Naive thymus-derived CD8-positive, alpha-beta T cell (primary cell): ENCODE data around the gene UBE2G2. TPM values are rescaled to one million over a fixed set of nuclear protein-coding genes. Genes with fewer than 3 reads are reported as not detected.

Source experiments
- ATAC-seq, 2 donors: fragments of 150-1000 bp; cut with Tn5 transposase in 1 of 2; sonication (Bioruptor Pico), chemical (Tn5 transposase) in 1 of 2; 1 replicate in 1 of 2; 2 replicates in 1 of 2; pipeline ENCODE4 v1.10.0; 2021; ENCODE audit warnings: mild to moderate bottlenecking in 2 of 2, moderate library complexity in 2 of 2
- POLR2A ChIA-PET: fragments of 350-600 bp; sonication (Branson Sonifier 250); formaldehyde crosslinking; loops from one replicate; lab custom pipeline; 2021; ENCODE audit warnings: antibody characterized with exemption; lab: Charles Lee
- DNase-seq, 10 donors: peaks; one replicate each; pipeline versions ENCODE4 v3.0.0 to v3.0.0-alpha.2; 2020 to 2022
- H3K27ac Mint-ChIP-seq, 10 donors: one replicate each; pipeline ENCODE4 v1.8.0; 2020 to 2022; ENCODE audit warnings: mild to moderate bottlenecking in 10 of 10, mixed read lengths in 10 of 10, moderate library complexity in 4 of 10, inconsistent platforms in 1 of 10
- H3K27me3 Mint-ChIP-seq, 5 donors: one replicate each; pipeline ENCODE4 v1.8.0; 2021 to 2022; ENCODE audit warnings: mixed read lengths in 5 of 5
- H3K36me3 Mint-ChIP-seq, 3 donors: one replicate each; pipeline ENCODE4 v1.8.0; 2020 to 2022; ENCODE audit warnings: mixed read lengths in 3 of 3, mild to moderate bottlenecking in 2 of 3, inconsistent platforms in 1 of 3
- H3K4me1 Mint-ChIP-seq, 4 donors: one replicate each; pipeline ENCODE4 v1.8.0; 2021 to 2022; ENCODE audit warnings: mixed read lengths in 4 of 4
- H3K4me3 Mint-ChIP-seq, 10 donors: one replicate each; pipeline ENCODE4 v1.8.0; 2020 to 2022; ENCODE audit warnings: mild to moderate bottlenecking in 10 of 10, mixed read lengths in 10 of 10, moderate library complexity in 6 of 10, inconsistent platforms in 1 of 10
- H3K9me3 Mint-ChIP-seq, 9 donors: one replicate each; pipeline ENCODE4 v1.8.0; 2020 to 2022; ENCODE audit warnings: mixed read lengths in 9 of 9, mild to moderate bottlenecking in 3 of 9, inconsistent platforms in 1 of 9, moderate library complexity in 1 of 9
- polyA plus RNA-seq, 3 donors: library from polyadenylated mRNA; unstranded; fragments of 300-500 nt; fragmentation: Illumina TruSeq; gene quantifications; one replicate each; pipeline ENCODE4 v1.2.3, GENCODE V29; 2021
- total RNA-seq, 8 experiments: library from RNA in 2 of 8; stranded (reverse) in 2 of 8; gene quantifications; one replicate each; pipeline ENCODE4 v1.2.3 and lab custom pipeline; 2021 to 2026

Gene UBE2G2
- total and polyA plus RNA-seq, 5 experiments from 2014 or later: 56.2 to 186 (median 72.8) TPM

DNA sequence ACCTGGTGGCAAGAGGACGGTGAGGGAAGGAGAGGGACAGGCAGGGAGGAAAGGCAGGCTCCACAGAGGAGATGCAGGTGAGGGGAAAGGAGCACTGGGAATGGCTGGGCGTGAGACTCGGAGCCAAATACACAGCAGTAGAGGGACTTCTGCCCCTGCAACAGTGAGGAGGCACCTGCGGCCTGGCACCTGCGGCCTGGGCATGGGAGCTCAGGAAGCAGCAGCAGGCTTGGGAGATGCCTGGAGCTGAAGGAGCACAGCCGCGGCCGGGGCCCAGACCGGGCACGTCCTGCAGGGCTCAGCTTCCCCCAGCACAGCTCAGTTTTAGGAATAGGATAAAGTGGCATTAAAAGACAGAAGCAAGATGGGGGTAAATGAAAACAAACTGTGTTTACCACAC, 69.4 kb downstream of the UBE2G2 start:
- POLR2A ChIA-PET: interaction anchor here (1.9 kb wide), 1 partner anchor 75 kb away, joined by 5 read pairs; the partner anchor contains the start of gene KRTAP12-3
- Mint-ChIP-seq H3K27ac (no peak overlapping the region), H3K9me3 (peaks cover 0 to 9% (median 0%) of the 10 kb centered on the region in 9 donors), H3K4me1 (peaks cover 0 to 4% (median 0%) of the 10 kb centered on the region in 4 donors), H3K36me3 (no peaks in the 10 kb centered on the region), H3K27me3 (peaks cover 0 to 5% (median 1%) of the 10 kb centered on the region in 5 donors), H3K4me3 (peak overlapping the region in 1 of 10 donors; percentile 45)
- DNase-seq: no peak
- no peak for ATAC-seq

DNA sequence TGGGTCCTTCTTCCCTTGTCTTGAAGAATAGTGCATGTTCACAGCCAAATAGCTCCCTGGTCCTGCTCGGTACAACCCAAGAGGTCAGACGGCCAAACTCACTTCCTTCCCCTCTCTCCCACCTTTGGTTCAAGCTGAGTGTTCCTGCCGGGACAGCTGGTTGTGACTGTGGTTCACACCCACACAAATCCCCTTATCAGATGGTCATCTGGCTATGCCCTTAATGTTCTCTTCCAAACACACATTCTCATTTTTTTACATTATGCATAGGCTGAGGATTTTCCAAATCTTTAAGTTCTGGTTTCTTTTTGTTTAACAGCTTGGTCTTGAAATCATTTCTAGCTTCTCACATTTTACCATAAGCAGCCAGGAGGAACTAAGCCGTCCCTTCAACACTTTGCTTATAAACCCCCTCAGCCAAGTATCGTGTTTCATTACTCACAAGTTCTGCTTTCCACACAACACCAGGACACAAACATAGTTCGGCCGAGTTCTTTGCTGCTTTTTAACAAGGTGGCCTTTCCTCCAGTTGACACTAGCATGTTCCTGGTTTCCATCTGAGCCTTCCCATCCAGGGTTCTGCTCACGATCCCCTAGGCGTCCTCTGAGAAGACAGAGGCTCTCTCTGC, 70.6 kb downstream of the UBE2G2 start:
- H3K36me3 Mint-ChIP-seq: no peaks in the 10 kb centered on the region
- POLR2A ChIA-PET: no interaction called here
- H3K27me3 Mint-ChIP-seq: peaks cover 0 to 11% (median 4%) of the 10 kb centered on the region in 5 donors
- peak overlapping the region in 4 of 10 donors; percentile 1 to 27 (median 17) for H3K27ac Mint-ChIP-seq
- no peak overlapping the region for H3K4me3 Mint-ChIP-seq
- DNase-seq (no peak), ATAC-seq (no peak)
- H3K4me1 Mint-ChIP-seq: peaks cover 0 to 4% (median 0%) of the 10 kb centered on the region in 4 donors
- H3K9me3 Mint-ChIP-seq: no peaks in the 10 kb centered on the region

GRCh38 chr21:44730028-44730395, 71.6 kb downstream of the UBE2G2 start:
- no peak for DNase-seq
- Mint-ChIP-seq H3K36me3 (no peaks in the 10 kb centered on the region), H3K9me3 (no peaks in the 10 kb centered on the region)

GRCh38 chr21:44729336-44730027, 72.1 kb downstream of the UBE2G2 start:
- no peak for ATAC-seq
- no peak for DNase-seq
- no peaks in the 10 kb centered on the region for H3K9me3 Mint-ChIP-seq
- peaks cover 0 to 17% (median 5%) of the 10 kb centered on the region in 5 donors for H3K27me3 Mint-ChIP-seq
- POLR2A ChIA-PET: no interaction called here
- H3K36me3 Mint-ChIP-seq: no peaks in the 10 kb centered on the region
- no peak overlapping the region for H3K4me3 Mint-ChIP-seq
- H3K4me1 Mint-ChIP-seq: peaks cover 0 to 4% (median 0%) of the 10 kb centered on the region in 4 donors
- no peak overlapping the region for H3K27ac Mint-ChIP-seq

More at GRCh38 chr21:44730028-44730395, 71.6 kb downstream of the UBE2G2 start:
- no peak overlapping the region for H3K27ac Mint-ChIP-seq
- H3K27me3 Mint-ChIP-seq: peaks cover 0 to 17% (median 5%) of the 10 kb centered on the region in 5 donors
- H3K4me3 Mint-ChIP-seq: no peak overlapping the region
- POLR2A ChIA-PET: no interaction called here
- H3K4me1 Mint-ChIP-seq: peaks cover 0 to 4% (median 0%) of the 10 kb centered on the region in 4 donors
- no peak for ATAC-seq

DNA sequence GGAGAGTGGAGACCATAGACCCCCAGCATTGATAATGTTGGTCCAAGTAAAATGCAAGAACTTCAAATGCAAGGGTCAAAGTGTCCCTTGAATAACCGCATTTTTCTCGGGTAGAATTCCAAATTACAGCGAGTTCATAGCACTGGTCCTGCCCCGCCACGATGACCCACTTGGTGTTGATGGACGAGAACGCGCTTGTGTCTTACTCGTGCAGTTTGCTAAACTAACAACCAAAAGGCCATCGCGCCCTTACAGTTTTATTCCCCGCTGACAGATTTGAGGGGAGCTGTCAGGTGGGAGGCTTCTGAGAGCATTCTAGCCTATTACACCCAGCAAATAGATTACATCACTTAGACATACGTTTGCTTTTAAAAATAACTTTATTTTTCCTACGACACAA, 72.9 kb downstream of the UBE2G2 start:
- Mint-ChIP-seq H3K4me1 (peaks cover 3 to 6% (median 5%) of the 10 kb centered on the region in 4 donors), H3K27me3 (peaks cover 0 to 19% (median 5%) of the 10 kb centered on the region in 5 donors), H3K4me3 (no peak overlapping the region), H3K36me3 (no peaks in the 10 kb centered on the region), H3K27ac (no peak overlapping the region), H3K9me3 (no peaks in the 10 kb centered on the region)
- ATAC-seq: no peak
- POLR2A ChIA-PET: no interaction called here
- no peak for DNase-seq

DNA sequence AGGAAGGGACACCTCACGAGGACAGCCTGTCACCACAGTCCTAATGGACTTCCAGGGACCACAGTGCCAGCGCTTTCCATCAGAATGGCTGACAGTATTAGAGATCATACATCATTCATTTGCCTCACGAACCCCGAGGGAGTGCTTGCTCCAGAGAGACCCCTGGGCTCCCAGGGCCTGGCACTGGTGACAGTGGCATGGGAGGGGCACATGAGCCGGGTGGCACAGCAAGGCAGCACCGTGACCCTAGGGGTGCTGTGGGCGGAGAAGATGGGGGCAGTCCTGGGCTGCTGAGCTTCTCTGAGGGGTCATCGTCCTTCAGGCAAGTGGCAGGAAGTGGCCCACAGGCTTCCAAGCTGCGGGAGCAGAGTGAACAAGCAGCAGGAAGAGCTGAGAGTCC, 73.9 kb downstream of the UBE2G2 start:
- peaks cover 0 to 25% (median 6%) of the 10 kb centered on the region in 5 donors for H3K27me3 Mint-ChIP-seq
- DNase-seq (no peak), ATAC-seq (no peak)
- POLR2A ChIA-PET: no interaction called here
- peaks cover 8 to 14% (median 10%) of the 10 kb centered on the region in 4 donors for H3K4me1 Mint-ChIP-seq
- H3K27ac Mint-ChIP-seq: no peak overlapping the region
- H3K36me3 Mint-ChIP-seq: no peaks in the 10 kb centered on the region
- H3K4me3 Mint-ChIP-seq: no peak overlapping the region
- no peaks in the 10 kb centered on the region for H3K9me3 Mint-ChIP-seq

GRCh38 chr21:44727321-44727720, 74.3 kb downstream of the UBE2G2 start:
- peaks cover 8 to 17% (median 13%) of the 10 kb centered on the region in 4 donors for H3K4me1 Mint-ChIP-seq
- H3K9me3 Mint-ChIP-seq: no peaks in the 10 kb centered on the region
- POLR2A ChIA-PET: no interaction called here
- ATAC-seq (no peak), DNase-seq (no peak)
- H3K36me3 Mint-ChIP-seq: no peaks in the 10 kb centered on the region
- H3K27ac Mint-ChIP-seq: no peak overlapping the region
- H3K4me3 Mint-ChIP-seq: no peak overlapping the region
- peaks cover 0 to 29% (median 6%) of the 10 kb centered on the region in 5 donors for H3K27me3 Mint-ChIP-seq

- no peak overlapping the region for H3K4me3 Mint-ChIP-seq
- H3K4me1 Mint-ChIP-seq: peaks cover 8 to 17% (median 13%) of the 10 kb centered on the region in 4 donors
- no peak for DNase-seq
- no peaks in the 10 kb centered on the region for H3K9me3 Mint-ChIP-seq
- no peak for ATAC-seq
- H3K27me3 Mint-ChIP-seq: peaks cover 0 to 26% (median 5%) of the 10 kb centered on the region in 5 donors
- POLR2A ChIA-PET: no interaction called here
- no peaks in the 10 kb centered on the region for H3K36me3 Mint-ChIP-seq
- no peak overlapping the region for H3K27ac Mint-ChIP-seq
These were observed 74.8 kb downstream of the UBE2G2 start for GRCh38 chr21:44726826-44727225.

DNA sequence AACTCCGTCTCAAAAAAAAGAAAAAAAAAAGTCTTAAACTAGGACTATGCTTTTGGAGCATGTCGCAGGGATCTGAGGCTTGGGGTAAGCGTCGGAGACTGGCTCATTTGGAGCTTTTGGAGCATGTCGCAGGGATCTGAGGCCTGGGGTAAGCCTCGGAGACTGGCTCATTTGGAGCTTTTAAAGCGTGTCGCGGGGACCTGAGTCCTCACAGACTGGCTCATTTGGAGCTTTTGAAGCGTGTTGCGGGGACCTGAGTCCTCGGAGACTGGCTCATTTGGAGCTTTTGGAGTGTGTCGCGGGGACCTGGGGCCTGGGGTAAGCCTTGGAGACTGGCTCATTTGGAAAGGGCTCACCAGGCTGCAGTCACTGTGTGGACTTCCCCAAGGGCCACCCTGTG, 76.7 kb downstream of the UBE2G2 start:
- H3K36me3 Mint-ChIP-seq: no peaks in the 10 kb centered on the region

GRCh38 chr21:44724196-44724595, 77.4 kb downstream of the UBE2G2 start:
- Mint-ChIP-seq H3K4me3 (peak overlapping the region in 9 of 10 donors; percentile 40 to 84 (median 59)), H3K27ac (peak overlapping the region in 4 of 10 donors; percentile 43 to 77 (median 70)), H3K27me3 (peaks cover under 1 to 38% (median 5%) of the 10 kb centered on the region in 5 donors), H3K4me1 (peaks cover 5 to 17% (median 13%) of the 10 kb centered on the region in 4 donors), H3K36me3 (no peaks in the 10 kb centered on the region), H3K9me3 (no peaks in the 10 kb centered on the region)
- ATAC-seq (no peak), DNase-seq (no peak)
- POLR2A ChIA-PET: interaction anchor here (0.8 kb wide), 1 partner anchor 41 kb away, joined by 3 read pairs; no protein-coding TSS in a partner anchor

More for the DNA sequence above, 76.7 kb downstream of the UBE2G2 start:
- no peak for DNase-seq
- no peak overlapping the region for H3K4me3 Mint-ChIP-seq
- H3K27ac Mint-ChIP-seq: no peak overlapping the region
- ATAC-seq: no peak
- POLR2A ChIA-PET: no interaction called here
- no peaks in the 10 kb centered on the region for H3K9me3 Mint-ChIP-seq
- H3K4me1 Mint-ChIP-seq: peaks cover 5 to 17% (median 13%) of the 10 kb centered on the region in 4 donors
- H3K27me3 Mint-ChIP-seq: peaks cover 0 to 33% (median 5%) of the 10 kb centered on the region in 5 donors

DNA sequence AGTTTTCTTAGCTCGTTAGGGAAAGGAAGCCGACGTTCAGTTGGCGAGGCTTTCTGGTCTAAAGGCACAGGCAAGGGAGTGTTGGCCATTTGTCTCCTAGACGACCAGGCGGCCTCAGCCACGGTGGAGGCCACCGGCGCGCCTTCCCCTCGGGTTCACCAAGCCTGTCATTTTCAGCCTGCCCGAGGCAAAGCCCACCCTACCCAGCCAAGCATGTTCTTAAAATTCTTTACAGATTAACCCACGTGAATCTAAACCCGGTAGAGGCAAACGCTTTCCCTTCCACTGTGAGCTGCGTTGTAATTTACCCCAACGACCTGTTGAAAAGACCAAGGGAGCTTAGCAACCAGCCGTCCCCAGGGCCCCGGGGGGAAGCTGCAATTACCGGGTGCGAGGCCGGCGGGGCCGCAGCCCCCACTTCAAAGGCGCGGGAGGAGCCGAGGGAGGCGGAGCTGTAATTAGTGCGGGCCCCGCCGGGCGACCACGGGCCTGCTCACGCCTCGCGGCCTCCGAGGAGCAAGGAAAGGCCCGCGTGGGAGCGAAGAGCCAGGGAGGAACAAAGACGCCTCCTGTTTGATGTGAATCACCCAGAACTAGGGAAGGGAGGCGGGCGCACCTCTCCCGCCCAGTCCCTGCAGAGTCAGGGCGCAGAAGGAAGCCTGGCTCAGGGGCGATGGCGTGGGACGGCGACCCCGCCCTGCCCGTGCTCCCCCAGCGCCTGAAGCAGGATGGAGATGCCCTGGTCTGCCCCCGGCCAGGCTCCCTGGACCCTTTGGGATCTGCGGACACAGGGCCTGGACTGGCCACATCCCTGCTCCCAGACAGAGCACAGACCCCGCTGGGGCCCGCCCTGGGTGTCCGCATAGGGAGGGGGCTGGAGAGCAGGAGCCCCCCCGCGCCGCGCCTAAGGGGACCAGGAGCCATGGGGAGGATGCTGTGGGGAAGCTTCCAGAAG, 78.2 kb downstream of the UBE2G2 start:
- Mint-ChIP-seq H3K36me3 (no peaks in the 10 kb centered on the region), H3K9me3 (no peaks in the 10 kb centered on the region), H3K27me3 (peaks cover 3 to 42% (median 8%) of the 10 kb centered on the region in 5 donors), H3K4me3 (peak overlapping the region; percentile 75 to 85 (median 84)), H3K27ac (peak overlapping the region; percentile 69 to 93 (median 88)), H3K4me1 (peaks cover 5 to 17% (median 13%) of the 10 kb centered on the region in 4 donors)
- ATAC-seq (peak; percentile 81 to 87), DNase-seq (peak in 6 of 10 donors; percentile 28 to 48 (median 42))
- POLR2A ChIA-PET: interaction anchor here (0.7 to 1.3 kb wide), 5 partner anchors 14 to 105 kb away, joined by 3 to 6 read pairs (median 4); partner anchors contain the start of genes KRTAP12-3 and KRTAP12-4

DNA sequence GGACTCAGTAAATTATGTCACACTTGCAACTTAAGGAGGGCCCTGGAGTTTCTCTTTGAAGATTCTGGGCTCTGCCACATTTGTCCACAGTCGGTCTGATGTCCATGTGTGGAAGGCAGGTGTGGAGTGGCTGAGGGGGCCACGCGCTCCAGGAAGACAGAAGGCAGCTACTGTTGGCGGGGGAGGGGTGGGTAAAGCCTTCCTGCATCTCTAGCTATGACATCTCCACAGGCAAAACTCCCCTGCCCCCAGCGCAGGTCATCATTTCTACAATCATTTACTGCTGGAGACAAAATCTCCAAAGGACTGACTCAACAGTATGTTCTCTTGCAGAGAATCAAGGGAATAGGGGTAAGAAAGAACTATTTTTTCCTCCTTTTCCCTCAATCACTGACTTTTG, 78.9 kb downstream of the UBE2G2 start:
- peak overlapping the region; percentile 75 to 85 (median 84) for H3K4me3 Mint-ChIP-seq
- DNase-seq (no peak), ATAC-seq (peak in 1 of 2 donors; percentile 9)
- H3K4me1 Mint-ChIP-seq: peaks cover 5 to 17% (median 13%) of the 10 kb centered on the region in 4 donors
- no peaks in the 10 kb centered on the region for H3K9me3 Mint-ChIP-seq
- peak overlapping the region in 9 of 10 donors; percentile 3 to 93 (median 87) for H3K27ac Mint-ChIP-seq
- POLR2A ChIA-PET: interaction anchor here (0.9 to 1.3 kb wide), 3 partner anchors 13 to 68 kb away, joined by 4 to 6 read pairs (median 4); partner anchors contain the start of genes KRTAP12-3 and KRTAP12-4
- no peaks in the 10 kb centered on the region for H3K36me3 Mint-ChIP-seq
- peaks cover 3 to 50% (median 13%) of the 10 kb centered on the region in 5 donors for H3K27me3 Mint-ChIP-seq
